GM19351 (cell line): Measurements from ENCODE around the gene GRPR.
A peak's percentile ranks its signal among the peaks of the same experiment; 100 is the strongest.
"Not testable (repeated sequence)": the region's sequence is repeated elsewhere in the genome, so short reads cannot be mapped to it uniquely, and the experiment has no call there.

ENCODE experiments used
- ATAC-seq: cut with Tn5 transposase; IDR thresholded peaks from one replicate; pipeline ENCODE4 v1.9.1; 2021; ENCODE audit warnings: mild to moderate bottlenecking, moderate library complexity; ENCODE audit not compliant: unreplicated experiment

The GRPR gene

DNA sequence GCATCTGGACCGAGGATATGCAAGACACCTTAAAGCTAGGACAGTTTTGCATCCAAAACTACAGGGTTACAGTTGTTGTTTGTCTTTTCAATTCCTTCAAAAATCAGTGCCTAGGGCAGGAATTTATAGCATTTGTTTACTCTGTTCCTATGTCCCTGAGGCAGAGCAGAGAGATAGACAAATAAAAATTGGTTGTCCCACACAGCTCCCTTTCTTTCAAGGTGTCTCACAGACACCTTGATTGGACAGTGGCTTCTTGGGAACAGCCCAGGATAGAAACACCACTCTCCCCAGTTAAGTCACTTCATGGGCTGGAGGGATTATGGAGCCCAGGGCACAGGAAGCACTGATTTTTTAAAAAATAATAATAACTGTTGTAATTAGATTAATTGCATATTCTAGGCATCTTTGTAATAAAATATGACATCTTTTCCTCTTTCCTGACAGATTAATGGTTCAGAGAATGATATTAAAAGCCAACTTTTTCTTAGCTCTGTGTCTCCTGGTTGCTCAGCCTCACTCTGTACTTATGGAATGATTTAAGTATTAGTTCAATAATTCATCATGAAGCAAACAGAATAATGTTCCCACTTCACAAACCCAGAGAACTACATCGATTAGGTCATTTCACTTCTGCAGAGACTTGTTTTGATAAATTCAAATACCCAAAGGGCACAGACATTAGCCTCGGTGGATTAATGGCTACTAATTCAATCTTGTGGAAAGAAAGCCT is 52.1 kb downstream of the GRPR start:
- ATAC-seq: no peak

DNA sequence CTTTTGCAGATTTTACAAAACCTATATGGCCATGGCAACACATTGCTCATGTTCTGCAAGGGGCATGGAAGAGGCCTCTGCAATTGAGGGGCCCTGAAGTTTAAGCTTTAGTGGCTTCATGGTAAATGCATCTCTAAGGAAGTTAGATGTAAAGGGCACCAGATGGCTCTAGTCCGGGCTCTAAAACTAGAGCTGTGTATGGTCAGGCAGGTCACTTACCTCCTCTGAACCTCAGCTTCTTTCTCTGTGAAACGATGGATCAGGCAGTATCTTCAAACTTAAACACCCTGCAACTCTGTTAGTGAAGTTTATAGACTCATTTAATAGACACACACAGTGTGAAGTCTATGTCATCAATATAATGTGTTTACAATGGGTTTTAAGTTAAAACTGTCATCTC is 53.9 kb downstream of the GRPR start:
- no peak for ATAC-seq

DNA sequence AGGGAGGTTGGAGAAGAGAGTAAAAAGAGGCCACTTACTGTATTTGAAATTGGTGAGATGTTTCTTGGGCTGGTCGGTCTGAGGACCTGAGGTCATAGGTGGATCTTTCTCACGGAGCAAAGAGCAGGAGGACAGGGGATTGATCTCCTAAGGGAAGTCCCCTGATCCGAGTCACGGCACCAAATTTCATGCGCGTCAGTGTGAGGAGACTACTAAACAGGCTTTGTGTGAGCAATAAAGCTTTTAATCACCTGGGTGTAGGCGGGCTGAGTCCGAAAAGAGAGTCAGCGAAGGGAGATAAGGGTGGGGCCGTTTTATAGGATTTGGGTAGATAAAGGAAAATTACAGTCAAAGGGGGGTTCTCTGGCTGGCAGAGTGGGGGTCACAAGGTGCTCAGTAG is 60.5 kb downstream of the GRPR start:
- not testable (repeated sequence) for ATAC-seq

DNA sequence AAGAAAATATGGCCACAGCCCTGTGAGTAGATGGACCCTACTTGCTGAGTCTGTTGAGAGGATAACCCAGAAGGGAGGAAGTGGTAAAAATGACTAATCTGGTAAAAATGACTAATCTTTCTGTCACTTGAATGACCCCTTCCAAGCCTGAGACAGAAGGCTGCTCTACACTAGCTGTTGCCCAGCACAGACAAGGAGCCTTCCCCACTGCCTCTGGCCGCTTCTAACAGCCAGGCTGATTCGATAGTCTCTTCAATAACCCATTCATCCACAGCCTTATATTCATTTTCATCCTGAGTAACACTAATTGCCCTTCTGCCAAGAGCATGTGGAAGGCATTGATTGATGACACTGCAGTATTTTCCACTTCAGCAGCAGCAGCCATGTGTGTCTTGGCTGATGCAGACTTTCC is 62.4 kb downstream of the GRPR start:
- ATAC-seq: peak; percentile 99

DNA sequence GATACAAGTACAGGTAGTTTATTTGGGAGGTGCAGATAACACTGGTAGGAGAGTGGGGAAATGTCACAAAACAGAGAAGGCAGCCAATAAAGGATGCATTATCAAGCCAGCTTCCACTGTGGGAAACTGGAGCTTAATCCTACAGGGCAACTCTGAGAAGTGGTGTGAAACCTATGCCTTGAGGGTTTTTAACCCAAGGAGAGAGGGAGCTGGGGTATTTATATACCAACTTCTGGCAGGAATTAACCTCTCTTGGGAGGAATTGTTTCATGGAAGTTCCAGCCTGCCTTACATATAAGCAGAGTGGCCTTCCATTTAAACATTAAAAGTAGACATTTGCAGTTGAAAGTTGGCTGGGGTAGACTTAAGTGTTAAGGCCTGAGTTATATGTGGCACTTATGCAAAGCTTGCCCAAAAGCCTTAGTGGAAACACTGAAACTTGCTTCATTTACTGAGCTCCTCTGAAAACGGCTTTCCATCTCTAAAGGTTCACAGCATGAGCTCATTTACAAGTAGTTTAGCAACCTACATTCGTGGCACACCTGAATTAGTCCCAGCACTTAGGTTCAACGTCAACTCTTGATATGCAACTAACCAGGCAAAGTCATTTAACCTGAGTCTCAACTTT is 63.1 kb downstream of the GRPR start:
- no peak for ATAC-seq

DNA sequence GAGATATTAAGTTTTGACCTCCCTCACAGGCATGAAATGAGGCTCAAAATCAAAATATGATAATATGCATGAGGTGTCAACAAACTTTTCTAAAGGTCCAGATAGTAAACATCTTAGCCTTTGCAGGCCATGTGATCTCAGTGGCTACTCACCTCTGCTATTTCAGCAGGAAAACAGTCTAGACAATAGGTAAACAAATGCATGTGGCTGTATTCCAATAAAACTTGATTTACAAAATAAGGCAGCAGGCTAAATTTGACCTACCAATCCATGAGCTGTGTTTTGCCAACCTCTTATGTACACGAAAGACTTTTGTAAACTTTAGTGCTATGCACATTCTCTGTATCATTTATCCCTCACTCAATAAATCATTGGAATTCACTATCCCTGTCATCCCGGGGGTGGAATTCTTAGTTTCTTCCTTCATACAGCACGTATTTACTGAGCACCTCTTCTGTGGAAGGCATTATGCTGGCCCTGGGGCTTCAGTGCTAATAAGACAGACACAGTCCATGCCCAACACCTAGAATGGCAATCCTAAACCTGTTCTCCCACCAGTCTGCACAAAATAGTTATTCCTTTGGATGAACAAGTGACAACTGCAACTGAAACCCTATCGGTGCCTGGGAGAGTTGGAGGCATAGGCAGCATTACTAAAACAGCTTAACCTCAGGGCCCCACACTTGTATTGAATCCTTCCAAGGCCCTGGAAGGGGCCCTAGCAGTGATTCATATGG is 63.8 kb downstream of the GRPR start:
- ATAC-seq: no peak

DNA sequence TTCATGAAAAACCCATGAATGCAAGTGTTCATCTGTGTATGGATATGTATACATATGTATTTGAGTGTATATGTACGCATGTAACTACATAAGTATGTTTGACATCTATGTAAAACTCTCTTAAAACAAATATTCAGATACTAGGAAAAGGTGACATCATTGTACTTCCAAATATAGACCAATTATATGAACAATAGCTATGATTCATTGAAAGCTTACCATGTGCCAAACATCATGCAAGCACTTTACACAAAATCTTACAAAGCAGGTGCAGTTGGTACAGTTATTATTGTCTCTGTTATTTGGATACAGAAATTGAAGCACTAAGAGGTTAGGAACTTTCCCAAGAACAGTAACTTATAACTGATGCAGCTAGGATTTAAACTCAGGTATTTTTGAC is 65.3 kb downstream of the GRPR start:
- no peak for ATAC-seq

DNA sequence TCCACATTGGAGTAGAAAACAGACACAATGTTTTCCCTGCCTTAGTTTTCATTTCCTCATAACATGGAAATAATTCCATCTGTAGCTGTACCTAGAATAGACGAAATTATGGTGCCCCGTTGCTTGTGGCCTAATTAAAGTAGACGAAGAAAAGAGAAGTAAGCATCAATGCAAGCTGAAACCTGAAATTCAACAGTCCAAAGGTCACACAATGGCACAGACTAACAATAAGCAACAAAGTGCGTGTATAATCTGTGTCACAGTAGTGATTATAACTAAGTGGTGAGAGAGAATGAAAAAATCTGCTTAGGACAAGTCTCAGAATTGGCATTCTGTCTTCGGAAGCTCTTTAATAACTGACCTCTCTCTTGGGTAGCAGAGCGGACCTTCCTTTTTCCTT is 68.2 kb downstream of the GRPR start:
- ATAC-seq: no peak

DNA sequence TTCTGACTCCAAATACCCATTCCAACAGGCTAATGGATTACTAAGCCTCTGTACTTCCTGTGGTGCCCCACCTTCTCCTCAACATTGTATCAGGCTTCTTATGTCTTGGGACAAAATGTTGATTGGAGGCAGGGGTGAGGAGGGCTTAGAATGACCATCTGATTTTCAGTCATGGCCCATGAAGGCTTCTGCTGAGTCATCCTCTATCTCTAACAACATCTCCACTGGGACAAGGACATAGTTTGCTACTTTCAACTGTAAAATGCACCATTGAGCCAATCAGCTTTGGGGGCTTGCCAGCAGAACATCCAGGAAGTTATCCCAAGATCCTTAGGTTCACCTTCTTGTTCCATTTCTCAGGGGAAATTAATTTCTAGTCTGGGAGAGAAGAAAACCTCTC is 73.5 kb downstream of the GRPR start:
- ATAC-seq: no peak

DNA sequence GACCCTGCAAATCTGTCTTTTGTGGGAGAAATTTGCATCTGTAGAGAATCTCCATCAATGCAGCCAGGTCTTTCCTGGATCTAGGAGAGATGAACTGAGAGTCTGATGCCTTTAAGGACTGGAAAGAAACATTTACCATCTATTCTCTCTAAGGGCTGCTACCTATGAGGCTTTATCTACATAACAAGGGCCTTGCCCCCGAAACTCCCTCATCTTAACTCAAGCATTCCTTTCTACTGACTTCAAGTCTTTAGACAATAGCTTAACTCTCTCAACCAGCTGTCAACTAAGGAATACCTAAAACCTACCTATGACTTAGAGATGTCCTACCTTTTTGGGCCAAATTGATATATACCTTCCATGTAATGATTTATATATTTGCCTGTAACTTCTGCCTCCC is 76.0 kb downstream of the GRPR start:
- no peak for ATAC-seq

DNA sequence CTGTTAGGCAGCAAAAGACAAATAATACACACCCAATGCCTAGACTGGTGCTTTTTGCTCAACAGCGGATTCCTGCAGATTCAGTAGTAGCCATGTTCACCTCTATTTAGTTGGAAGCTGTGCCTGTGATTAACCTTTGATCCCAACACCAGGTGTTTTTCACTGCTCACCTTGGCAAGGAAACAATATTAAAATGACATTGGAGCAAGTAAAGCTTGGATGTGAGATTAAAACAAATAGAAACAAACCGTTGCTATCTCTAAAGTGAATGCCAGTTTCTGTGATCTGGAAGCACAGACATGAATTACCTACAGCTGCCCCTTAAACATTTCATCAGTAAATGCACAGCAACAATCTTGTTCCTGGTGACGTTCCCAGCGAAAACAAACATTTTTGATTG is 79.6 kb downstream of the GRPR start:
- ATAC-seq: no peak
